Activated CD8-positive, alpha-beta memory T cell treated with anti-CD3 and anti-CD28 coated beads for 24 hours (primary cell): Measurements from ENCODE around the gene FBXL17.

ENCODE experiments used
- DNase-seq: peaks from one replicate; pipeline ENCODE4 v3.0.0-alpha.2; 2020

Gene FBXL17

GRCh38 chr5:107941036-107941435, 440.9 kb downstream of the FBXL17 start:
- DNase-seq: no peak

GRCh38 chr5:107937651-107938355, 444.1 kb downstream of the FBXL17 start:
- no peak for DNase-seq

- DNase-seq: no peak
Measured at GRCh38 chr5:107937204-107937603, 444.7 kb downstream of the FBXL17 start.

GRCh38 chr5:107936515-107936914, 445.4 kb downstream of the FBXL17 start:
- DNase-seq: no peak

GRCh38 chr5:107935645-107936044, 446.3 kb downstream of the FBXL17 start:
- no peak for DNase-seq

- DNase-seq: no peak
Measured at GRCh38 chr5:107933326-107933725, 448.6 kb downstream of the FBXL17 start.

DNA sequence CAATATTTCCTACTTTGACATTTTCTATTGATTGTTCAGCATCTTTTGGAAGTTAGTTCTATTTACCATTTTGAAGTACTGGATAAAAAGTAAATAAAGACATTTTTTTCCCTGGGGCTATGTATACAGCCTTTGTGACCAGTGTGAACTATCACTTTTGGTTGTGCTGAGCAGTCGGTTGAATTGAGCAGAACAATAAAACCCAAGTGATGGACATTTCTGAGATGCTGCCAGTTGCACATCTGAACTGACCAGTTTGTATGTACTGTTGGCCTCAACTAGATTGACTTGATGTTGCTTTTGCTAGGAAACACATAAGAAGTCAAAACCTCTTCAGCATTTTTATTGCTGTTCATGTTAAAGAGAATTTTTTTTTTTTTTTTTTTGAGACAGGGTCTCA, 451.0 kb downstream of the FBXL17 start:
- DNase-seq: no peak

DNA sequence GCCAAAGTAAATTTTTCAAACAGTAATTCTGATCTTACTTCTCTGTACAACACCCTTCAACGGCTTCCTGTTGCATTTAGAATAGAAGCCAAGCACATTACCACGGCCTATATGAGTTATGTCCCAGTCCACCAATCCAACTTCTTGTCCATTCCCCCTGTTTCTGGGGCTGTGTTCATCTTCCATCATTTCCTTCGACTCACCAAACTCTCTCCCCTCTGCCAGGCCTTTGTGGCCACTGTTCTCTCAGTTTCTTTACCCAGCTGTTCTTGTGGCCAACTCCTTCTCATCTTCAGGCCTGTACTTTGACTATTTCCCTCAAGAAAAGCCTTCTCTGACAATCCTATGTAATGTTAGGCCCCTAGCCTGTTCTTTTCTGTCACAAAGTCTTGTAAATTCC, 451.8 kb downstream of the FBXL17 start:
- DNase-seq: no peak

DNA sequence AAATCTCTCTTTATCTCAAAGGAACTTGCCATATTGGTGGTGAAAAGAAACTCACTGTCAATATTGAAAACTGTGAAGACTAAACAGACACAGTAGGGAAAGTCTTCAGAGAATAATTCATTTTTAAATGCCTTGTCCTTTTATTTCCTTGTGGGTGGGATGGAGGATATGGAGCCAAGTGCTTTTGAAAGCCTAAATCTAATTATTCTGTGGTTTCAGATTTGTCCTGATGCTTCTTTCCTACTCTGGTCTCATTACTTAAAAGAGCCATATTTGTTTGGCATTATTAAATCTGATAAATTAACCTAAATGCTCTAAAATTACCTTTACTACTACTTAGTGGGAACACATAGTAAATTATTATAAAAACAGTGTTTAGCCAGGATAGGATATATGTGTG, 452.8 kb downstream of the FBXL17 start:
- no peak for DNase-seq

DNA sequence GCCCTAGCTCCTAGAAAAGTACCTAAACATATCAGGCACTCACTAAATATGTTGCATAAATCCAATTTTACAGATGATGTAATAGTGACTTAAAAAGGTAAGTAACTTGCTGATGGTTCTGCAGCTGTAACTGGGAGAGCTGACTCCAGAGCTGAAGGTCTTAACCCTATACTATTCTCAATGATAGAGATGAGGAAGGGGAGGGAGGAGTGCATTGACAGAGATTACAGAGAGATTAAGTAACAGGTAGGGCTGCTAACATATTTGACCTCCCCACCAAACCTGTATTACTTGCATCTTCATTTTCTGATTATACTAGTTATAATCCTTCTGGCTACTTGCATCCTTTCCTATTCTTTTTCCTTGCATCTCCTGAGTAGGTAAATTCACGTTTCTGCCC, 455.8 kb downstream of the FBXL17 start:
- no peak for DNase-seq

DNA sequence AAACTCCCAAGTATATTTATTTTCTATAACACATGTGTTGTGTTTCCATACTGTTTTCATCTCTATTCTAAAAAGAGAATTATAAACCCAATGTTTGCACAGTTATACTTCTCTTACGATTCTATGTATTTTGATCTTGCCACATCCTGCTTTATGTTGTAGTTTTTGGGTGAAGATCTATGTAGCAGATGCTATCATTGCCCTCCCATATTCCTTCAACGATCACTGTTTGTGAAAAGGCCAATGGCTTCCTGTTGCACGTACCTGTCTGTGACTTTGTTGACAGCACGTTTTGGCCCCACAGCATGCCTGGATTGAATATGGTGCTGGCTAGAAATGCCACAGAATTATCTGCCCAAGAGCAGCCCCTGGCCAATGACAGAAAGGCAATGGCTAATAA, 456.7 kb downstream of the FBXL17 start:
- no peak for DNase-seq

DNA sequence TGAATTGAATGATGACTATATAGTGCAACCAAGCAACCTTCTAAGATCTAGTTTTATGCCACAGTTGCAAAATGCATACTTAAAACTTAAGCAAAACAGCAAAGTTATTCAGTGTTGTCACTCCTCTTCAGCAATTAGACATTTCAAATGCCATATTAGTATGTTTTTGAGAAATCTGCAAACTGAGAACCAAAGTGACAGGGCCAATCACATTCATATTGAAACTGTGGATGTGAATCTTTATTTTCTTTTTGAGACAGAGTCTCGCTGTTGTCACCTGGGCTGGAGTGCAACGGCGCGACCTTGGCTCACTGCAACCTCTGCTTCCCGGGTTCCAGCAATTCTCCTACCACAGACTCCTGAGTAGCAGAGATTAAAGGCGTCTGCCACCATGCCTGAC, 461.9 kb downstream of the FBXL17 start:
- no peak for DNase-seq

DNA sequence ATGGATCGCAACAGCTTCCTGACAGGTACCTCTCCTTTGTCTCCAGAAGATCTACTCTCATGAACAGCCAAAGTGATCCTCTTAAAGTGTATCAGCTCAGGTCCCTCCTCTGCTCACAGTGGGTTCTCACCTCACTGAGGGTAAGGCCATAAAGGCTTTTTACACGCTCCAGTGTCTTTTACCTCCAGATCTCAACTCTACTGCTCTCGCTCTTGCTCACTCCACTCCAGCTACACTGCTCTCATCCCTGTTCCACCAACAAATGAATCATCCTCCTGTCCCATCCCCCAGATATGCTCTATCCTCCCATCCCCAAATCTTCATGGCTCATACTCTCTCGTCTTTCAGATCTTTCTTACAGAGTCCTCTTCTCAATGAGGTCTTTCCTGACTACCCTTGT, 462.5 kb downstream of the FBXL17 start:
- no peak for DNase-seq

- DNase-seq: no peak
Measured at GRCh38 chr5:107917983-107918382, 463.9 kb downstream of the FBXL17 start.

GRCh38 chr5:107916731-107917725, 464.9 kb downstream of the FBXL17 start:
- no peak for DNase-seq

- no peak for DNase-seq
Measured at GRCh38 chr5:107915176-107915812, 466.6 kb downstream of the FBXL17 start.

DNA sequence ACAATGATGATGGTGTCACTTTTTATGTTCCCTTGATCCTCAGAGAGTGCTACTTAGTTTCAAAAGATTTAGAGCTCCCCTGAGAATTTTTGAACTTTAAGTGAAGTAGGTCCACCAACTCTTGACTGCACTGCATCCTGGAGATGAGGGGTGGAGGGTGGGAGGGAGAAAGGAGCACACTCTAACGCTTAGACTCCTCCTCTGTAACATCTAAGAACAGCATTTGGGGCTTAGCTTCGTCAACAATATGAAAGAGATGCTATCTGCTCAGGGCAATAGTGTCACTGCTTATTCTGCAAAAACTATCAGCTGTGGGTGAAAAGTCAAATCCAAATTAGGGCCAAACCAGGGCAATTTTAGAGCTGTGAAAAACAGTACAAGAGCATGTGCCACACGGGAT, 468.4 kb downstream of the FBXL17 start:
- DNase-seq: no peak

- DNase-seq: no peak
Measured at GRCh38 chr5:107900721-107901120, 481.2 kb downstream of the FBXL17 start.

DNA sequence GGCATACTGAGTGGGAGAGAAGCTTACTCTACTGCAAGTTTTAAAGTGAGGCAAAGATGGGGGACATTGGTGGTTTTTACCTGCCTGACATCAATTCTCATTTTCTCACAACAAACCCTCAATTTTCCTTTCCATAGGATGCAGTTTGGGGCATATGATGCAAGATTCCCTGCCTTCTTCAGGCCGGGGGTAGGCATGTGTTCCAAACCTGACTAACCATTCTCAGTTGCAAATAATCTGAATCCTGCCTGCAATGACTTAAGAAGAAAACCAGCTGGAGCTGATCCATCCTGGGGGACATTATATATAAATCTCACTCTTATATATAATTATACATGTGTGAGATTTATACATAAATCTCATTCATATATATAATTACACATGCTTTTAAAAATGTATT, 487.5 kb downstream of the FBXL17 start:
- DNase-seq: no peak

GRCh38 chr5:107893642-107894041, 488.3 kb downstream of the FBXL17 start:
- DNase-seq: no peak

- no peak for DNase-seq
Measured at GRCh38 chr5:107889387-107889786, 492.5 kb downstream of the FBXL17 start.

- no peak for DNase-seq
Measured at GRCh38 chr5:107888541-107888940, 493.4 kb downstream of the FBXL17 start.

DNA sequence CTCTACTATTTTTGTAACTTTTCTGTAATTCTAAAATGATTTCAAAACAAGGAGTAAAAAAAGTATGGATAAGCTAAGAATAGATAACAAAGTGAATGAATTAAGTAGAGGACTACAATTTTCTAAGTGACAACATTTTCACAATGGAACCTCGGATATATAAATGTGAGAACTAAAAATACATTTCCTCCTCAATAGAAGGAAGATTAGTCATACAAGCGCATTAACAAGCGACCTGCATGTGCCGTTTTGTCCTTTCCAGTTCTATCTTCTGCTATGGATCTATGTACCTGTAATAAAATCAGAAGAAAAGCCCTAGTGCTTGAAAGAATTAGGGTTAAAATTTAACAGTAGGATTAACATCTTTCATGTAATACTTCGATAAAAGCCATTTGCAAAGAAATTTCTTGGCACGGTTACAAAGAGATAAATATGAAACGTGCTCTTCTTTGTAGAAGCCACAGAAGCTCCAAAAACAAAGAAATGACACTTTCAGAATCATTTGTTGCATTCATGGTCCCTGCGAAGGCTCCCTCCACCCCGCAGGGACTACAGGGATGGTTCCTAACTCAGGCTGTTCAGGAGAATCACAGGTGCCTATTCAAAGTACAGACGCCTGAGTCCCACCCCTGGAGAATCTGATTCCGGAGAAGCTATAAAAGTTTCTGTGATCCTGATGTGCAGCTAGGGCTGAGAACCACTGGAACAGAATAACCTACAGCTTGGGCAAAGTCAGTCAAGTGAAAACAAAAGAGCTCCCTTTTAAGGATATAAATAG, 494.5 kb downstream of the FBXL17 start:
- no peak for DNase-seq
